Keratinocyte (primary cell): ENCODE data around the gene USP34. TPM values are rescaled to one million over a fixed set of nuclear protein-coding genes. Genes with fewer than 3 reads are reported as not detected.

Experiments used
- DNase-seq: peaks from one replicate; pipeline ENCODE4 v3.0.0-alpha.2; 2011; ENCODE audit warnings: low read depth, missing footprints, low spot score
- FAIRE-seq: peaks from 2 replicates; lab custom pipeline; 2011; peaks lifted over from hg19 to GRCh38; lab: Jason Lieb, UNC
- H2AFZ ChIP-seq: 2 replicates; pipeline ENCODE4 v1.6.0; 2012; ENCODE audit warnings: low read length, control low read depth, inconsistent platforms; ENCODE audit not compliant: control insufficient read depth
- H3K27ac ChIP-seq: 2 replicates; pipeline ENCODE4 v1.5.1; 2011; ENCODE audit warnings: low read length; ENCODE audit not compliant: control insufficient read depth, insufficient read depth
- H3K27me3 ChIP-seq: 3 replicates; pipeline ENCODE4 v1.6.0; 2011; ENCODE audit warnings: low read length; ENCODE audit not compliant: control insufficient read depth, insufficient read depth; ENCODE audit errors: extremely low read depth
- H3K36me3 ChIP-seq, 2 experiments: 2 replicates in 1 of 2; 3 replicates in 1 of 2; pipeline ENCODE4 v1.5.1; 2011; ENCODE audit warnings: low read length in 2 of 2, mild to moderate bottlenecking in 1 of 2; ENCODE audit not compliant: control insufficient read depth in 2 of 2, insufficient read depth in 2 of 2; ENCODE audit errors: extremely low read depth in 1 of 2
- H3K4me1 ChIP-seq: 3 replicates; pipeline ENCODE4 v1.5.1; 2011; ENCODE audit warnings: low read length; ENCODE audit not compliant: control insufficient read depth, insufficient read depth; ENCODE audit errors: extremely low read depth
- H3K4me2 ChIP-seq: 3 replicates; pipeline ENCODE4 v1.6.0; 2011; ENCODE audit warnings: low read depth, low read length; ENCODE audit not compliant: control insufficient read depth, insufficient read depth; ENCODE audit errors: extremely low read depth
- H3K4me3 ChIP-seq, 3 experiments: fragments of 200-600 bp in 1 of 3; sonication (generic) in 1 of 3; 2 replicates in 2 of 3; 3 replicates in 1 of 3; pipeline ENCODE4 v1.5.1; 2011 to 2016; ENCODE audit warnings: low read length in 3 of 3, mild to moderate bottlenecking in 3 of 3, control low read depth in 2 of 3, inconsistent platforms in 1 of 3, low read depth in 1 of 3, mixed read lengths in 1 of 3, mixed run types in 1 of 3, moderate library complexity in 1 of 3; ENCODE audit not compliant: control insufficient read depth in 2 of 3, insufficient read depth in 2 of 3; ENCODE audit errors: extremely low read depth in 1 of 3
- H3K79me2 ChIP-seq: 2 replicates; pipeline ENCODE4 v1.6.0; 2012; ENCODE audit warnings: low read length; ENCODE audit not compliant: control insufficient read depth, insufficient read depth
- H3K9ac ChIP-seq: 3 replicates; pipeline ENCODE4 v1.6.0; 2011; ENCODE audit warnings: low read length; ENCODE audit not compliant: control insufficient read depth, insufficient read depth; ENCODE audit errors: extremely low read depth
- H3K9me1 ChIP-seq: 3 replicates; pipeline ENCODE4 v1.6.0; 2011; ENCODE audit warnings: low read length; ENCODE audit not compliant: control insufficient read depth, insufficient read depth; ENCODE audit errors: extremely low read depth
- H3K9me3 ChIP-seq: 2 replicates; pipeline ENCODE4 v1.5.1; 2012; ENCODE audit warnings: low read depth, low read length; ENCODE audit not compliant: control insufficient read depth
- H4K20me1 ChIP-seq: 3 replicates; pipeline ENCODE4 v1.6.0; 2011; ENCODE audit warnings: low read length; ENCODE audit not compliant: control insufficient read depth, insufficient read depth; ENCODE audit errors: extremely low read depth
- EZH2 ChIP-seq: IDR thresholded peaks from one replicate; pipeline ENCODE4 v1.6.1; 2012; ENCODE audit warnings: inconsistent platforms, mild to moderate bottlenecking, low read length, moderate library complexity
- dilution Hi-C: fragments of 300-500 bp; cut with MboI; formaldehyde crosslinking; loops from one replicate; pipeline ENCODE4 v1.7.0; 2020; ENCODE audit warnings: low sequenced_read_pairs; ENCODE audit not compliant: extremely low pct_ligation_motif_present
- polyA plus RNA-seq, 5 experiments: library from polyadenylated mRNA; depleted of rRNA in 3 of 5; stranded (reverse) in 3 of 5; stranded (forward) in 1 of 5; unstranded in 1 of 5; fragments of >200 nt; gene quantifications; 1 replicate in 1 of 5; 2 replicates in 3 of 5; 3 replicates in 1 of 5; pipeline versions ENCODE4 v1.2.1 to v1.2.3, GENCODE V29; 2011 to 2012; ENCODE audit warnings: missing spikeins in 2 of 5, low read depth in 1 of 5, low replicate concordance in 1 of 5
- TF ChIP-seq, protein P1 (sequence below), 3 experiments: IDR thresholded peaks in 1 of 3; conservative IDR thresholded peaks in 1 of 3; optimal IDR thresholded peaks in 1 of 3; 2 replicates in 2 of 3; 3 replicates in 1 of 3; pipeline versions ENCODE3 to v1.5.1; 2011; ENCODE audit warnings: low read length in 3 of 3, mild to moderate bottlenecking in 3 of 3, moderate library complexity in 2 of 3, control low read depth in 1 of 3, inconsistent platforms in 1 of 3; ENCODE audit not compliant: insufficient read depth in 2 of 3; ENCODE audit errors: extremely low read depth in 1 of 3

The USP34 gene
- polyA plus RNA-seq, 1 donor (not counting 4 experiments of a cell fraction or from before 2014, with no cell fraction given): 54.7 TPM

DNA sequence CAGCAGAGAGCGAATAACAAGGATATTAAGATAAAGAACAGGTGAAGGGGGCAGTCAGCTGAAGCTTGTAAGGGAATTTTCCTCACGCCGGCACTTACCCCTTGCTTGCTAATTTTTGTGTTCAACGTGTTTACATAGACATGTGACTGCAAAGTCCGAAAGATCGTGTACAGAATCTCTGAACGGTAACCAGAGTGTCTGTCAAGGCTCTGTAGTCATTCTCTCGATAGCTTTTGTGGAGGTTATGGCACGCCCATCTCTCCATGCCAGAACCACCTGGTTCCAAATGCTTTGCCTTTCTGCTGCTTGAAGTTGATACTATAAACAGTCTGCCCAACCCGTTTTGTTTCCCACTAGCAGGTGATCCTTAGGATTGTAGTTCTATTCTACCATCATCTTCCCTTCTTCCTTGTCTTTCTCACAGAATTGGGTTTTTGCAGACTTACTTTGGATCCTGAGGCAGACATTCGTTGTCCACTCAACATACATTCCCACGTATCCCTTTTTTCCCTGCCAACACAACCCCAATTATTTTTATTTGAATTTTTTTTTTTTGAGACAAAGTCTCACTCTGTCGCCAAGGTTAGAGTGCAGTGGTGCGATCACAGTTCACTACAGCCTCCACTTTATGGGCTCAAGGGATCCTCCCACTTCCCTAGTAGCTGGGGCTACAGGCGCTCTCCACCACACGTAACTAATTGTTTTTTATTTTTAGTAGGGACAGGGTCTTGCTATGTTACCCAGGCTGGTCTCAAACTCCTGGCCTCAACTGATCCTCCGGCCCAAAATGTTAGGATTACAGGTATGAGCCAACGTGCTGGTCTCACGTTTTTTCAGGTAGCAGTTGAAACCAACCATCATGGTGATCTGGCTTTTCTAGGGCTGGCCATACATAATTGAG is 1.3 kb upstream of the USP34 start:
- Histone ChIP-seq H3K27ac (peak overlapping the region; percentile 96), H3K27me3 (no peaks in the 10 kb centered on the region), H3K79me2 (peaks cover 46% of the 10 kb centered on the region), H3K4me1 (peaks cover 7% of the 10 kb centered on the region), H3K9ac (peak overlapping the region; percentile 88), H3K9me1 (no peaks in the 10 kb centered on the region), H3K36me3 (no peaks in the 10 kb centered on the region), H2AFZ (peak overlapping the region; percentile 80), H3K9me3 (no peaks in the 10 kb centered on the region), H3K4me2 (peak overlapping the region; percentile 93), H4K20me1 (no peaks in the 10 kb centered on the region), H3K4me3 (peak overlapping the region; percentile 82 to 96 (median 92))
- DNase-seq: no peak
- TF ChIP-seq, protein P1, sequence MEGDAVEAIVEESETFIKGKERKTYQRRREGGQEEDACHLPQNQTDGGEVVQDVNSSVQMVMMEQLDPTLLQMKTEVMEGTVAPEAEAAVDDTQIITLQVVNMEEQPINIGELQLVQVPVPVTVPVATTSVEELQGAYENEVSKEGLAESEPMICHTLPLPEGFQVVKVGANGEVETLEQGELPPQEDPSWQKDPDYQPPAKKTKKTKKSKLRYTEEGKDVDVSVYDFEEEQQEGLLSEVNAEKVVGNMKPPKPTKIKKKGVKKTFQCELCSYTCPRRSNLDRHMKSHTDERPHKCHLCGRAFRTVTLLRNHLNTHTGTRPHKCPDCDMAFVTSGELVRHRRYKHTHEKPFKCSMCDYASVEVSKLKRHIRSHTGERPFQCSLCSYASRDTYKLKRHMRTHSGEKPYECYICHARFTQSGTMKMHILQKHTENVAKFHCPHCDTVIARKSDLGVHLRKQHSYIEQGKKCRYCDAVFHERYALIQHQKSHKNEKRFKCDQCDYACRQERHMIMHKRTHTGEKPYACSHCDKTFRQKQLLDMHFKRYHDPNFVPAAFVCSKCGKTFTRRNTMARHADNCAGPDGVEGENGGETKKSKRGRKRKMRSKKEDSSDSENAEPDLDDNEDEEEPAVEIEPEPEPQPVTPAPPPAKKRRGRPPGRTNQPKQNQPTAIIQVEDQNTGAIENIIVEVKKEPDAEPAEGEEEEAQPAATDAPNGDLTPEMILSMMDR (optimal IDR thresholded peaks at IDR 0.05 in 1 of 3, IDR thresholded peaks at IDR 0.05 in 1 of 3, conservative IDR thresholded peaks at IDR 0.05 in 1 of 3; ENCODE audit: extremely low read depth in 1 of 3, insufficient read depth in 2 of 3, low read length in 3 of 3): no peak
- TF ChIP-seq EZH2: no peak
- dilution Hi-C loops: no loop called here
- no peak for FAIRE-seq

DNA sequence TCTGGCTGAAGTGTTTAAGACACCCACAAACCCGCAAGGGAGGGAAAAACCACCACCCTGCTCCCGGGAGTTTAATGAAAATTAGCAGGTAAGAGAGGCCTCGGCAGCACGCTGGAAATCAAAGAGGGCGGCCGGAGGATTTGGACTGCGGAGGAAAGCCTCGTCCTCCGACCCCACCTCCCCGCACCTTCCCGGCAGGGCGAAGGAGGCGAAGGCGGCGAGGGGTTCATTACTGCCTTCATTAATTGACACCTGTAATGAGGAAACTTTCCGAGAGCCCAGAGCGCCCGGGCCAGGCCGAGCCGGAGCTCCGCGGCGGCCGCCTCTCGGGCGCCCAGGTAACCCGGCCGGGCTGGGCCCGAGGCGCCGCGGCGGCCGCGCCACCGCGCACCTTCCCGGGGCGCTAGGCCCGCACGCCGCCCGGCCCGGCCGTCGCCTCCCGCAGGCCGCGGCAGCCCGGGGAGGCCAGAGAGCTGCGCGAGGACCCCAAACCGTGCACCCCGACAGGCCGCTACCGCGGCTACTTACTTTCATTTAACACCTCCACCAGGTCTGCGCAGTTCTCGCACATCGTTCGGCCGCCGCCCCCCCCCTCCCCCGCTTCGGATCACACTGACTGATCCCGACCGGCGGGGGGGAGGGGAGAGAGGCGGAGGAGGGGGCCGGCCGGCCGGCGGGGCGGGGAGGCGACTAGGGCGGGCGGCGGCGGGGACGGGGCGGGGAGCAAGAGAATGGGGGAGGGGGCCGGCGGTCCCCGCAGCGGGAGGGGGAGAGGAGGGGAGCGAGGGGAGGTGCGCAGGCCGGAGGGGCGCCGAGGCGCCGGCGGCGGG is 550 bp downstream of the USP34 start:
- Histone ChIP-seq H3K9me3 (no peaks in the 10 kb centered on the region), H3K9me1 (no peaks in the 10 kb centered on the region), H3K4me1 (peaks cover 7% of the 10 kb centered on the region), H3K9ac (peak overlapping the region; percentile 87), H3K4me2 (peak overlapping the region; percentile 92), H3K4me3 (peak overlapping the region; percentile 92 to 96 (median 92)), H3K27ac (peak overlapping the region; percentile 80), H3K36me3 (no peaks in the 10 kb centered on the region), H2AFZ (peak overlapping the region; percentile 49), H3K79me2 (peaks cover 64% of the 10 kb centered on the region), H3K27me3 (no peaks in the 10 kb centered on the region), H4K20me1 (no peaks in the 10 kb centered on the region)
- TF ChIP-seq, protein P1 (optimal IDR thresholded peaks at IDR 0.05 in 1 of 3, IDR thresholded peaks at IDR 0.05 in 1 of 3, conservative IDR thresholded peaks at IDR 0.05 in 1 of 3; ENCODE audit: extremely low read depth in 1 of 3, insufficient read depth in 2 of 3, low read length in 3 of 3): no peak
- no peak for TF ChIP-seq EZH2
- dilution Hi-C loops: no loop called here
- DNase-seq: no peak
- FAIRE-seq: no peak
